Activated T-helper 9 cell treated with anti-CD3 and anti-CD28 coated beads, Interleukin-2, amount 50 U/mL, for 16 hours (primary cell): ENCODE results near the gene MED12.

Experiments used
- DNase-seq: peaks from one replicate; pipeline ENCODE4 v3.0.0-alpha.2; 2020; ENCODE audit warnings: low read depth

The MED12 gene

GRCh38 chrX:71107762-71108360 is 10.5 kb upstream of the MED12 start:
- DNase-seq = no peak

- no peak for DNase-seq
These were observed 9.3 kb upstream of the MED12 start for GRCh38 chrX:71109051-71109450.

- DNase-seq = peak; percentile 68
These were observed 7.1 kb upstream of the MED12 start, which contains the start of gene IL2RG for GRCh38 chrX:71111141-71111843. IL2RG (minus strand) TSS chrX:71111577; CDS start chrX:71111539, 38 bp downstream.

- DNase-seq = no peak
These were observed 6.4 kb upstream of the MED12 start for GRCh38 chrX:71111921-71112431.

- DNase-seq = no peak
These were observed 1.0 kb upstream of the MED12 start for GRCh38 chrX:71117358-71117757.

GRCh38 chrX:71118985-71119535 is 664 bp downstream of the MED12 start:
- no peak for DNase-seq

- DNase-seq = no peak
These were observed 9.9 kb downstream of the MED12 start for GRCh38 chrX:71128166-71128833.

- DNase-seq = peak; percentile 62
These were observed 10.7 kb downstream of the MED12 start for GRCh38 chrX:71128915-71129765.

GRCh38 chrX:71131510-71131909 is 13.1 kb downstream of the MED12 start:
- no peak for DNase-seq

GRCh38 chrX:71140440-71140839 is 22.0 kb downstream of the MED12 start:
- no peak for DNase-seq

- no peak for DNase-seq
These were observed 25.1 kb downstream of the MED12 start for GRCh38 chrX:71143508-71143907.

GRCh38 chrX:71144651-71145050 is 26.3 kb downstream of the MED12 start, which contains the start of gene NLGN3:
NLGN3 (plus strand) TSS chrX:71144841; CDS start chrX:71147750, 2,909 bp downstream.
- no peak for DNase-seq

- no peak for DNase-seq
These were observed 29.3 kb downstream of the MED12 start for GRCh38 chrX:71147496-71148277.

- no peak for DNase-seq
These were observed 29.9 kb downstream of the MED12 start for GRCh38 chrX:71148278-71148663.

- no peak for DNase-seq
These were observed 33.0 kb downstream of the MED12 start for GRCh38 chrX:71151366-71151765.

- DNase-seq = no peak
These were observed 35.8 kb downstream of the MED12 start for GRCh38 chrX:71154196-71154595.

GRCh38 chrX:71154641-71155040 is 36.2 kb downstream of the MED12 start:
- no peak for DNase-seq

- DNase-seq = no peak
These were observed 40.2 kb downstream of the MED12 start for GRCh38 chrX:71158603-71159002.

GRCh38 chrX:71159335-71159734 is 40.9 kb downstream of the MED12 start:
- DNase-seq = no peak

- DNase-seq = no peak
These were observed 42.1 kb downstream of the MED12 start for GRCh38 chrX:71160475-71160874.

GRCh38 chrX:71162981-71163380 is 44.6 kb downstream of the MED12 start:
- DNase-seq = no peak
